ENCODE data around the gene NOL4L.

The NOL4L gene

GRCh38 chr20:32577023-32577422 is 8.1 kb downstream of the NOL4L start:
- no peak for DNase-seq

GRCh38 chr20:32576560-32576959 is 8.6 kb downstream of the NOL4L start:
- no peak for DNase-seq

GRCh38 chr20:32575805-32576204 is 9.3 kb downstream of the NOL4L start:
- no peak for DNase-seq

GRCh38 chr20:32575227-32575581 is 9.9 kb downstream of the NOL4L start:
- DNase-seq, result no peak

GRCh38 chr20:32574296-32575226 is 10.6 kb downstream of the NOL4L start:
- DNase-seq, result peak in 17 of 56 donors; percentile 8 to 64 (median 20)

GRCh38 chr20:32573167-32573851 is 11.8 kb downstream of the NOL4L start:
- no peak for DNase-seq

GRCh38 chr20:32572271-32572968 is 12.7 kb downstream of the NOL4L start:
- DNase-seq, result no peak

GRCh38 chr20:32571566-32571965 is 13.6 kb downstream of the NOL4L start:
- no peak for DNase-seq

GRCh38 chr20:32570401-32571190 is 14.5 kb downstream of the NOL4L start:
- peak in 2 of 56 donors; percentile 22 to 24 for DNase-seq

- DNase-seq, result no peak
Observed at GRCh38 chr20:32569380-32570305, 15.5 kb downstream of the NOL4L start.

- no peak for DNase-seq
Observed at GRCh38 chr20:32569018-32569379, 16.1 kb downstream of the NOL4L start.

GRCh38 chr20:32567384-32568178 is 17.6 kb downstream of the NOL4L start:
- no peak for DNase-seq

- DNase-seq, result no peak
Observed at GRCh38 chr20:32566379-32567374, 18.5 kb downstream of the NOL4L start.

- no peak for DNase-seq
Observed at GRCh38 chr20:32565735-32566032, 19.4 kb downstream of the NOL4L start.

GRCh38 chr20:32564921-32565734 is 20.0 kb downstream of the NOL4L start:
- DNase-seq, result peak in 24 of 56 donors; percentile 9 to 60 (median 34)

GRCh38 chr20:32564440-32564839 is 20.7 kb downstream of the NOL4L start:
- DNase-seq, result no peak

All from nucleus accumbens (tissue), 56 donors.